ENCODE measurements around the gene BTG1. TPM values are rescaled to one million over a fixed set of nuclear protein-coding genes. Genes with fewer than 3 reads are reported as not detected.
A peak's percentile ranks its signal among the peaks of the same experiment; 100 is the strongest.

The BTG1 gene
- total and polyA plus RNA-seq, 4 donors: 13.7 to 107 (median 28.9) TPM

DNA sequence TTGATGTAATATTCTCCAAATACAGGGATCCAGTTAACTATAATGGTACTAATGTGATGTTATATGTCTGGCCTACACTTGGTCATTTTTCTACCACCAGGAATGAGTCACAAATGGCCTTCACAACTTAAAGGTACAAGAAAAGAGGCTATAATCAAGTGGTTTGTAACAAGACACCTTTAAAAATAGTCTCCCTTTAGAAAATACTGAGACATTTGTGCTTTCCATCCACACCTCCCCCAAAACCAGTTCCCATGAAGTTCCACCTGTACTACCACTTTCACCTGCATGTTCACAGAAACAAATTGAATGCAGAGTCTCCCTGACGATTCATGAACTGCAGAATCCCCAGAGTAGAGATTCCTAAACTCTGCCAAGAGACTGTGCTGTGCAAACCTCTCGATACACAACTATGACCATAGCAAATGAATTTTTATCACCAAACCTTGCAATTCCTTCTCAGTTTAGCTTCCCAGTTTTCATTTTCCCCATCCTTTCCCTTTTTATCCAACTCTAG, 6.0 kb downstream of the BTG1 start:
- no peaks in the 10 kb centered on the region for H3K9me3 ChIP-seq (ENCODE audit: control insufficient read depth in 4 of 4, low read length in 3 of 4)
- WGBS: 20% methylated on average over 2 of the region's 2 CpGs
- peaks cover 0 to 19% (median 0%) of the 10 kb centered on the region in 4 donors for H3K36me3 ChIP-seq (ENCODE audit: control insufficient read depth in 4 of 4, insufficient read depth in 3 of 4, low read depth in 1 of 4, low read length in 3 of 4)
- peak overlapping the region in 1 of 2 donors; percentile 52 for H3K27ac ChIP-seq (ENCODE audit: low read depth in 1 of 2, low read length in 2 of 2)
- TF ChIP-seq FOXA1 (IDR thresholded peaks at IDR 0.05) (no peak), RAD21 (IDR thresholded peaks at IDR 0.05) (peak in 1 of 2 donors; percentile 37), HNF4G (IDR thresholded peaks at IDR 0.05) (no peak)
- H3K9ac ChIP-seq (ENCODE audit: low read depth in 1 of 2, low read length in 2 of 2): peak overlapping the region; percentile 32 to 96
- no peaks in the 10 kb centered on the region for H3K27me3 ChIP-seq (ENCODE audit: control insufficient read depth in 4 of 4, insufficient read depth in 4 of 4, low read length in 3 of 4)
- peaks cover 7 to 61% (median 27%) of the 10 kb centered on the region in 4 donors for H3K4me1 ChIP-seq (ENCODE audit: control insufficient read depth in 4 of 4, insufficient read depth in 4 of 4, low read length in 3 of 4)
- no peak for DNase-seq (ENCODE audit: low spot score)
- peak overlapping the region; percentile 2 to 94 (median 31) for H3K4me3 ChIP-seq (ENCODE audit: low read depth in 1 of 3, low read length in 3 of 3)

DNA sequence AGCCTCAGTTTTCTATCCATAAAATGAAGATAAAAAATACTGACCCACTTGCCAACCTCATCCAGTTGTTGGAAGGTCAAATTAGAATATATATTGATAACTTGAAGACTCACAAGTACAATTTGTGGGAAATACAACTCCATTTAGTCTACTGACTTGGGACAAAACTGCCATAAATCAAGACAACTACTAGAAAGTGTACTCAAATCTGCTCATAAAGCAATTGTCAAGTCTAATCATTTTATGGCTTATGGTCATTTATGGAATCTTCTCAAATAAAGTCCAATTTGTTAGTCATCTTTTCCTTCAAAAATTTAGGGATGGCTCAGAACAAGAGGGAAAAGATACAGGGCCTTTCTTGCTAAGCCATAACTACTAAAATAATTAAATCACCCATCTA, 7.0 kb downstream of the BTG1 start:
- peaks cover 13 to 66% (median 37%) of the 10 kb centered on the region in 4 donors for H3K4me1 ChIP-seq (ENCODE audit: control insufficient read depth in 4 of 4, insufficient read depth in 4 of 4, low read length in 3 of 4)
- H3K27me3 ChIP-seq (ENCODE audit: control insufficient read depth in 4 of 4, insufficient read depth in 4 of 4, low read length in 3 of 4): no peaks in the 10 kb centered on the region
- peak overlapping the region; percentile 0 to 70 for H3K27ac ChIP-seq (ENCODE audit: low read depth in 1 of 2, low read length in 2 of 2)
- H3K36me3 ChIP-seq (ENCODE audit: control insufficient read depth in 4 of 4, insufficient read depth in 3 of 4, low read depth in 1 of 4, low read length in 3 of 4): peaks cover 0 to 16% (median 0%) of the 10 kb centered on the region in 4 donors
- no peaks in the 10 kb centered on the region for H3K9me3 ChIP-seq (ENCODE audit: control insufficient read depth in 4 of 4, low read length in 3 of 4)
- H3K4me3 ChIP-seq (ENCODE audit: low read depth in 1 of 3, low read length in 3 of 3): peak overlapping the region in 2 of 3 donors; percentile 11 to 16
- TF ChIP-seq YY1 (IDR thresholded peaks at IDR 0.05): no peak
- TF ChIP-seq SP1 (IDR thresholded peaks at IDR 0.05): no peak
- TF ChIP-seq FOXA2 (IDR thresholded peaks at IDR 0.05): no peak
- TF ChIP-seq EGR1 (IDR thresholded peaks at IDR 0.05; ENCODE audit: low read depth in 2 of 2): no peak
- no peak for TF ChIP-seq HNF4A (conservative IDR thresholded peaks at IDR 0.05)
- no peak for TF ChIP-seq NR2F2 (IDR thresholded peaks at IDR 0.05)
- TF ChIP-seq JUND (IDR thresholded peaks at IDR 0.05): no peak
- no peak for TF ChIP-seq RAD21 (IDR thresholded peaks at IDR 0.05)
- no peak for TF ChIP-seq FOXA1 (IDR thresholded peaks at IDR 0.05)
- TF ChIP-seq, protein P1, sequence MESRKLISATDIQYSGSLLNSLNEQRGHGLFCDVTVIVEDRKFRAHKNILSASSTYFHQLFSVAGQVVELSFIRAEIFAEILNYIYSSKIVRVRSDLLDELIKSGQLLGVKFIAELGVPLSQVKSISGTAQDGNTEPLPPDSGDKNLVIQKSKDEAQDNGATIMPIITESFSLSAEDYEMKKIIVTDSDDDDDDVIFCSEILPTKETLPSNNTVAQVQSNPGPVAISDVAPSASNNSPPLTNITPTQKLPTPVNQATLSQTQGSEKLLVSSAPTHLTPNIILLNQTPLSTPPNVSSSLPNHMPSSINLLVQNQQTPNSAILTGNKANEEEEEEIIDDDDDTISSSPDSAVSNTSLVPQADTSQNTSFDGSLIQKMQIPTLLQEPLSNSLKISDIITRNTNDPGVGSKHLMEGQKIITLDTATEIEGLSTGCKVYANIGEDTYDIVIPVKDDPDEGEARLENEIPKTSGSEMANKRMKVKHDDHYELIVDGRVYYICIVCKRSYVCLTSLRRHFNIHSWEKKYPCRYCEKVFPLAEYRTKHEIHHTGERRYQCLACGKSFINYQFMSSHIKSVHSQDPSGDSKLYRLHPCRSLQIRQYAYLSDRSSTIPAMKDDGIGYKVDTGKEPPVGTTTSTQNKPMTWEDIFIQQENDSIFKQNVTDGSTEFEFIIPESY (IDR thresholded peaks at IDR 0.05): no peak
- TF ChIP-seq, protein P2, sequence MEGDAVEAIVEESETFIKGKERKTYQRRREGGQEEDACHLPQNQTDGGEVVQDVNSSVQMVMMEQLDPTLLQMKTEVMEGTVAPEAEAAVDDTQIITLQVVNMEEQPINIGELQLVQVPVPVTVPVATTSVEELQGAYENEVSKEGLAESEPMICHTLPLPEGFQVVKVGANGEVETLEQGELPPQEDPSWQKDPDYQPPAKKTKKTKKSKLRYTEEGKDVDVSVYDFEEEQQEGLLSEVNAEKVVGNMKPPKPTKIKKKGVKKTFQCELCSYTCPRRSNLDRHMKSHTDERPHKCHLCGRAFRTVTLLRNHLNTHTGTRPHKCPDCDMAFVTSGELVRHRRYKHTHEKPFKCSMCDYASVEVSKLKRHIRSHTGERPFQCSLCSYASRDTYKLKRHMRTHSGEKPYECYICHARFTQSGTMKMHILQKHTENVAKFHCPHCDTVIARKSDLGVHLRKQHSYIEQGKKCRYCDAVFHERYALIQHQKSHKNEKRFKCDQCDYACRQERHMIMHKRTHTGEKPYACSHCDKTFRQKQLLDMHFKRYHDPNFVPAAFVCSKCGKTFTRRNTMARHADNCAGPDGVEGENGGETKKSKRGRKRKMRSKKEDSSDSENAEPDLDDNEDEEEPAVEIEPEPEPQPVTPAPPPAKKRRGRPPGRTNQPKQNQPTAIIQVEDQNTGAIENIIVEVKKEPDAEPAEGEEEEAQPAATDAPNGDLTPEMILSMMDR (IDR thresholded peaks at IDR 0.05; ENCODE audit: low read depth, low read length, missing input control): no peak
- TF ChIP-seq, protein P3, sequence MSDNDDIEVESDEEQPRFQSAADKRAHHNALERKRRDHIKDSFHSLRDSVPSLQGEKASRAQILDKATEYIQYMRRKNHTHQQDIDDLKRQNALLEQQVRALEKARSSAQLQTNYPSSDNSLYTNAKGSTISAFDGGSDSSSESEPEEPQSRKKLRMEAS (IDR thresholded peaks at IDR 0.05): no peak
- TF ChIP-seq, protein P4, sequence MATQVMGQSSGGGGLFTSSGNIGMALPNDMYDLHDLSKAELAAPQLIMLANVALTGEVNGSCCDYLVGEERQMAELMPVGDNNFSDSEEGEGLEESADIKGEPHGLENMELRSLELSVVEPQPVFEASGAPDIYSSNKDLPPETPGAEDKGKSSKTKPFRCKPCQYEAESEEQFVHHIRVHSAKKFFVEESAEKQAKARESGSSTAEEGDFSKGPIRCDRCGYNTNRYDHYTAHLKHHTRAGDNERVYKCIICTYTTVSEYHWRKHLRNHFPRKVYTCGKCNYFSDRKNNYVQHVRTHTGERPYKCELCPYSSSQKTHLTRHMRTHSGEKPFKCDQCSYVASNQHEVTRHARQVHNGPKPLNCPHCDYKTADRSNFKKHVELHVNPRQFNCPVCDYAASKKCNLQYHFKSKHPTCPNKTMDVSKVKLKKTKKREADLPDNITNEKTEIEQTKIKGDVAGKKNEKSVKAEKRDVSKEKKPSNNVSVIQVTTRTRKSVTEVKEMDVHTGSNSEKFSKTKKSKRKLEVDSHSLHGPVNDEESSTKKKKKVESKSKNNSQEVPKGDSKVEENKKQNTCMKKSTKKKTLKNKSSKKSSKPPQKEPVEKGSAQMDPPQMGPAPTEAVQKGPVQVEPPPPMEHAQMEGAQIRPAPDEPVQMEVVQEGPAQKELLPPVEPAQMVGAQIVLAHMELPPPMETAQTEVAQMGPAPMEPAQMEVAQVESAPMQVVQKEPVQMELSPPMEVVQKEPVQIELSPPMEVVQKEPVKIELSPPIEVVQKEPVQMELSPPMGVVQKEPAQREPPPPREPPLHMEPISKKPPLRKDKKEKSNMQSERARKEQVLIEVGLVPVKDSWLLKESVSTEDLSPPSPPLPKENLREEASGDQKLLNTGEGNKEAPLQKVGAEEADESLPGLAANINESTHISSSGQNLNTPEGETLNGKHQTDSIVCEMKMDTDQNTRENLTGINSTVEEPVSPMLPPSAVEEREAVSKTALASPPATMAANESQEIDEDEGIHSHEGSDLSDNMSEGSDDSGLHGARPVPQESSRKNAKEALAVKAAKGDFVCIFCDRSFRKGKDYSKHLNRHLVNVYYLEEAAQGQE (IDR thresholded peaks at IDR 0.05): no peak
- TF ChIP-seq HNF4G (IDR thresholded peaks at IDR 0.05): no peak
- TF ChIP-seq TAF1 (conservative IDR thresholded peaks at IDR 0.05): no peak
- TF ChIP-seq RXRA (IDR thresholded peaks at IDR 0.05): no peak
- TF ChIP-seq, protein P5, sequence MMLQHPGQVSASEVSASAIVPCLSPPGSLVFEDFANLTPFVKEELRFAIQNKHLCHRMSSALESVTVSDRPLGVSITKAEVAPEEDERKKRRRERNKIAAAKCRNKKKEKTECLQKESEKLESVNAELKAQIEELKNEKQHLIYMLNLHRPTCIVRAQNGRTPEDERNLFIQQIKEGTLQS (IDR thresholded peaks at IDR 0.05): no peak
- no peak for TF ChIP-seq GABPA (IDR thresholded peaks at IDR 0.05 in 1 of 2, conservative IDR thresholded peaks at IDR 0.05 in 1 of 2)
- H3K9ac ChIP-seq (ENCODE audit: low read depth in 1 of 2, low read length in 2 of 2): peak overlapping the region in 1 of 2 donors; percentile 68
- DNase-seq (ENCODE audit: low spot score): no peak

Measured in liver (tissue), 9 donors.